ENCODE results near the gene PKNOX2.

Gene PKNOX2

GRCh38 chr11:125306476-125306875 is 141.9 kb downstream of the PKNOX2 start:
- Histone ChIP-seq H3K27me3 (ENCODE audit: insufficient read depth, low read length) (no peaks in the 10 kb centered on the region), H4K12ac (ENCODE audit: low read depth, low read length) (no peak overlapping the region), H3K4me1 (ENCODE audit: control insufficient read depth in 1 of 2, insufficient read depth in 2 of 2, low read length in 2 of 2) (peaks cover 3 to 9% of the 10 kb centered on the region in 2 experiments), H3K36me3 (ENCODE audit: control insufficient read depth in 1 of 2, insufficient read depth in 2 of 2, low read length in 2 of 2) (no peaks in the 10 kb centered on the region), H3K79me1 (ENCODE audit: low read length) (no peaks in the 10 kb centered on the region), H3K4me2 (ENCODE audit: low read length) (no peak overlapping the region), H3K4ac (ENCODE audit: low read depth, low read length) (no peak overlapping the region), H2AFZ (ENCODE audit: insufficient read depth, low read length, poor library complexity) (no peak overlapping the region), H2BK5ac (ENCODE audit: low read depth, low read length, poor library complexity) (no peak overlapping the region), H3K9ac (ENCODE audit: low read length) (no peak overlapping the region), H3K14ac (ENCODE audit: low read length) (no peak overlapping the region), H2AK5ac (ENCODE audit: low read length) (no peak overlapping the region), H3K4me3 (ENCODE audit: low read depth, low read length) (no peak overlapping the region), H3K9me3 (ENCODE audit: insufficient read depth, low read depth, low read length) (no peaks in the 10 kb centered on the region), H3K18ac (ENCODE audit: low read length) (no peak overlapping the region), H3K27ac (ENCODE audit: low read depth, low read length) (no peak overlapping the region), H4K8ac (ENCODE audit: low read depth, low read length) (no peak overlapping the region), H3K79me2 (ENCODE audit: control insufficient read depth, insufficient read depth, low read length, poor library complexity) (no peaks in the 10 kb centered on the region), H4K91ac (ENCODE audit: low read depth, low read length) (no peak overlapping the region), H2BK120ac (ENCODE audit: insufficient read depth, low read length, poor library complexity) (no peak overlapping the region), H2BK12ac (ENCODE audit: low read length) (no peak overlapping the region), H3K23ac (ENCODE audit: low read length) (no peak overlapping the region)
- no peak for DNase-seq
- WGBS (ENCODE audit: extremely low coverage, insufficient coverage, insufficient read length): no CpG with 5 or more reads among the region's 7 CpGs

GRCh38 chr11:125308246-125308645 is 143.7 kb downstream of the PKNOX2 start:
- Histone ChIP-seq H4K91ac (ENCODE audit: low read depth, low read length) (no peak overlapping the region), H3K9me3 (ENCODE audit: insufficient read depth, low read depth, low read length) (no peaks in the 10 kb centered on the region), H3K27ac (ENCODE audit: low read depth, low read length) (no peak overlapping the region), H3K79me2 (ENCODE audit: control insufficient read depth, insufficient read depth, low read length, poor library complexity) (no peaks in the 10 kb centered on the region), H3K18ac (ENCODE audit: low read length) (no peak overlapping the region), H4K8ac (ENCODE audit: low read depth, low read length) (no peak overlapping the region), H3K36me3 (ENCODE audit: control insufficient read depth in 1 of 2, insufficient read depth in 2 of 2, low read length in 2 of 2) (no peaks in the 10 kb centered on the region), H3K4me2 (ENCODE audit: low read length) (no peak overlapping the region), H3K9ac (ENCODE audit: low read length) (no peak overlapping the region), H3K4me3 (ENCODE audit: low read depth, low read length) (no peak overlapping the region), H2BK5ac (ENCODE audit: low read depth, low read length, poor library complexity) (no peak overlapping the region), H3K23ac (ENCODE audit: low read length) (no peak overlapping the region), H3K27me3 (ENCODE audit: insufficient read depth, low read length) (no peaks in the 10 kb centered on the region), H2BK120ac (ENCODE audit: insufficient read depth, low read length, poor library complexity) (no peak overlapping the region), H3K14ac (ENCODE audit: low read length) (no peak overlapping the region), H2BK12ac (ENCODE audit: low read length) (no peak overlapping the region), H4K12ac (ENCODE audit: low read depth, low read length) (no peak overlapping the region), H2AK5ac (ENCODE audit: low read length) (no peak overlapping the region), H3K4ac (ENCODE audit: low read depth, low read length) (no peak overlapping the region), H3K4me1 (ENCODE audit: control insufficient read depth in 1 of 2, insufficient read depth in 2 of 2, low read length in 2 of 2) (peaks cover 2 to 3% of the 10 kb centered on the region in 2 experiments), H2AFZ (ENCODE audit: insufficient read depth, low read length, poor library complexity) (no peak overlapping the region), H3K79me1 (ENCODE audit: low read length) (no peaks in the 10 kb centered on the region)
- DNase-seq: no peak
- no CpG with 5 or more reads among the region's 5 CpGs for WGBS (ENCODE audit: extremely low coverage, insufficient coverage, insufficient read length)

GRCh38 chr11:125312391-125312790 is 147.8 kb downstream of the PKNOX2 start:
- no peak overlapping the region for H2BK12ac ChIP-seq (ENCODE audit: low read length)
- WGBS (ENCODE audit: extremely low coverage, insufficient coverage, insufficient read length): no CpG with 5 or more reads among the region's 12 CpGs
- no peak overlapping the region for H3K14ac ChIP-seq (ENCODE audit: low read length)
- no peak overlapping the region for H3K18ac ChIP-seq (ENCODE audit: low read length)
- no peak overlapping the region for H2AFZ ChIP-seq (ENCODE audit: insufficient read depth, low read length, poor library complexity)
- H3K79me2 ChIP-seq (ENCODE audit: control insufficient read depth, insufficient read depth, low read length, poor library complexity): no peaks in the 10 kb centered on the region
- no peak overlapping the region for H3K4ac ChIP-seq (ENCODE audit: low read depth, low read length)
- H4K8ac ChIP-seq (ENCODE audit: low read depth, low read length): no peak overlapping the region
- no peaks in the 10 kb centered on the region for H3K79me1 ChIP-seq (ENCODE audit: low read length)
- H3K23ac ChIP-seq (ENCODE audit: low read length): no peak overlapping the region
- H3K4me1 ChIP-seq (ENCODE audit: control insufficient read depth in 1 of 2, insufficient read depth in 2 of 2, low read length in 2 of 2): no peaks in the 10 kb centered on the region
- H3K27me3 ChIP-seq (ENCODE audit: insufficient read depth, low read length): no peaks in the 10 kb centered on the region
- no peak overlapping the region for H2AK5ac ChIP-seq (ENCODE audit: low read length)
- H3K4me2 ChIP-seq (ENCODE audit: low read length): no peak overlapping the region
- no peak overlapping the region for H3K4me3 ChIP-seq (ENCODE audit: low read depth, low read length)
- H3K27ac ChIP-seq (ENCODE audit: low read depth, low read length): no peak overlapping the region
- no peak overlapping the region for H3K9ac ChIP-seq (ENCODE audit: low read length)
- no peak overlapping the region for H4K91ac ChIP-seq (ENCODE audit: low read depth, low read length)
- no peak overlapping the region for H2BK120ac ChIP-seq (ENCODE audit: insufficient read depth, low read length, poor library complexity)
- no peaks in the 10 kb centered on the region for H3K9me3 ChIP-seq (ENCODE audit: insufficient read depth, low read depth, low read length)
- DNase-seq: no peak
- H2BK5ac ChIP-seq (ENCODE audit: low read depth, low read length, poor library complexity): no peak overlapping the region
- no peak overlapping the region for H4K12ac ChIP-seq (ENCODE audit: low read depth, low read length)
- no peaks in the 10 kb centered on the region for H3K36me3 ChIP-seq (ENCODE audit: control insufficient read depth in 1 of 2, insufficient read depth in 2 of 2, low read length in 2 of 2)

- Histone ChIP-seq H3K9me3 (ENCODE audit: insufficient read depth, low read depth, low read length) (no peaks in the 10 kb centered on the region), H3K4me1 (ENCODE audit: control insufficient read depth in 1 of 2, insufficient read depth in 2 of 2, low read length in 2 of 2) (no peaks in the 10 kb centered on the region), H3K18ac (ENCODE audit: low read length) (no peak overlapping the region), H3K27ac (ENCODE audit: low read depth, low read length) (no peak overlapping the region), H2AFZ (ENCODE audit: insufficient read depth, low read length, poor library complexity) (no peak overlapping the region), H3K27me3 (ENCODE audit: insufficient read depth, low read length) (no peaks in the 10 kb centered on the region), H3K36me3 (ENCODE audit: control insufficient read depth in 1 of 2, insufficient read depth in 2 of 2, low read length in 2 of 2) (no peaks in the 10 kb centered on the region), H3K23ac (ENCODE audit: low read length) (no peak overlapping the region), H3K4ac (ENCODE audit: low read depth, low read length) (no peak overlapping the region), H2BK5ac (ENCODE audit: low read depth, low read length, poor library complexity) (no peak overlapping the region), H4K91ac (ENCODE audit: low read depth, low read length) (no peak overlapping the region), H2BK120ac (ENCODE audit: insufficient read depth, low read length, poor library complexity) (no peak overlapping the region), H3K9ac (ENCODE audit: low read length) (no peak overlapping the region), H2BK12ac (ENCODE audit: low read length) (no peak overlapping the region), H3K4me3 (ENCODE audit: low read depth, low read length) (no peak overlapping the region), H3K4me2 (ENCODE audit: low read length) (no peak overlapping the region), H3K79me1 (ENCODE audit: low read length) (no peaks in the 10 kb centered on the region), H4K12ac (ENCODE audit: low read depth, low read length) (no peak overlapping the region), H3K14ac (ENCODE audit: low read length) (no peak overlapping the region), H4K8ac (ENCODE audit: low read depth, low read length) (no peak overlapping the region), H3K79me2 (ENCODE audit: control insufficient read depth, insufficient read depth, low read length, poor library complexity) (no peaks in the 10 kb centered on the region), H2AK5ac (ENCODE audit: low read length) (no peak overlapping the region)
- no CpG with 5 or more reads among the region's 9 CpGs for WGBS (ENCODE audit: extremely low coverage, insufficient coverage, insufficient read length)
- DNase-seq: no peak
Measured at GRCh38 chr11:125312812-125313211, 148.3 kb downstream of the PKNOX2 start.
